Measurements from ENCODE around the gene NKAIN4. TPM values are rescaled to one million over a fixed set of nuclear protein-coding genes. Genes with fewer than 3 reads are reported as not detected.

The NKAIN4 gene
- total and polyA plus RNA-seq, 2 donors from 2014 or later = 29.7 to 107 TPM

- no peaks in the 10 kb centered on the region for H3K27me3 ChIP-seq (ENCODE audit: control insufficient read depth, insufficient read depth, low read length)
- peaks cover 0 to 16% (median 6%) of the 10 kb centered on the region in 3 donors for H3K36me3 ChIP-seq (ENCODE audit: control insufficient read depth in 2 of 3, insufficient read depth in 3 of 3, low read length in 3 of 3)
- no peak overlapping the region for H3K4me3 ChIP-seq (ENCODE audit: low read length in 3 of 3)
- no peak overlapping the region for H3K27ac ChIP-seq (ENCODE audit: low read depth in 2 of 2, low read length in 2 of 2)
- peaks cover 0 to 19% (median 16%) of the 10 kb centered on the region in 3 donors for H3K4me1 ChIP-seq (ENCODE audit: control insufficient read depth in 2 of 3, insufficient read depth in 2 of 3, low read depth in 1 of 3, low read length in 3 of 3)
- DNase-seq (peak in 3 of 5 donors; percentile 36 to 57 (median 40)), FAIRE-seq (no peak)
- H3K9ac ChIP-seq (ENCODE audit: low read length in 3 of 3) = no peak overlapping the region
- TF ChIP-seq CTCF (IDR thresholded peaks at IDR 0.05; ENCODE audit: borderline replicate concordance, extremely low read depth, insufficient read depth) = no peak
- intact Hi-C loops (cut with DNase I) = no loop called here
- H3K9me3 ChIP-seq (ENCODE audit: control insufficient read depth in 2 of 3, insufficient read depth in 1 of 3, low read length in 3 of 3) = no peaks in the 10 kb centered on the region
These were observed 57.3 kb downstream of the NKAIN4 start for GRCh38 chr20:63196768-63197470.

- Histone ChIP-seq H3K9me3 (ENCODE audit: control insufficient read depth in 2 of 3, insufficient read depth in 1 of 3, low read length in 3 of 3) (no peaks in the 10 kb centered on the region), H3K4me3 (ENCODE audit: low read length in 3 of 3) (no peak overlapping the region), H3K27me3 (ENCODE audit: control insufficient read depth, insufficient read depth, low read length) (no peaks in the 10 kb centered on the region), H3K36me3 (ENCODE audit: control insufficient read depth in 2 of 3, insufficient read depth in 3 of 3, low read length in 3 of 3) (peaks cover 0 to 12% (median 6%) of the 10 kb centered on the region in 3 donors), H3K4me1 (ENCODE audit: control insufficient read depth in 2 of 3, insufficient read depth in 2 of 3, low read depth in 1 of 3, low read length in 3 of 3) (peaks cover 0 to 19% (median 16%) of the 10 kb centered on the region in 3 donors), H3K27ac (ENCODE audit: low read depth in 2 of 2, low read length in 2 of 2) (no peak overlapping the region), H3K9ac (ENCODE audit: low read length in 3 of 3) (no peak overlapping the region)
- FAIRE-seq (no peak), DNase-seq (no peak)
- TF ChIP-seq CTCF (IDR thresholded peaks at IDR 0.05; ENCODE audit: borderline replicate concordance, extremely low read depth, insufficient read depth) = no peak
- intact Hi-C loops (cut with DNase I) = no loop called here
These were observed 59.5 kb downstream of the NKAIN4 start for GRCh38 chr20:63194797-63195173.

- peaks cover 0 to 19% (median 16%) of the 10 kb centered on the region in 3 donors for H3K4me1 ChIP-seq (ENCODE audit: control insufficient read depth in 2 of 3, insufficient read depth in 2 of 3, low read depth in 1 of 3, low read length in 3 of 3)
- no peaks in the 10 kb centered on the region for H3K27me3 ChIP-seq (ENCODE audit: control insufficient read depth, insufficient read depth, low read length)
- DNase-seq (peak in 1 of 5 donors; percentile 34), FAIRE-seq (no peak)
- intact Hi-C loops (cut with DNase I) = no loop called here
- H3K36me3 ChIP-seq (ENCODE audit: control insufficient read depth in 2 of 3, insufficient read depth in 3 of 3, low read length in 3 of 3) = peaks cover 0 to 12% (median 6%) of the 10 kb centered on the region in 3 donors
- no peak overlapping the region for H3K9ac ChIP-seq (ENCODE audit: low read length in 3 of 3)
- no peaks in the 10 kb centered on the region for H3K9me3 ChIP-seq (ENCODE audit: control insufficient read depth in 2 of 3, insufficient read depth in 1 of 3, low read length in 3 of 3)
- H3K27ac ChIP-seq (ENCODE audit: low read depth in 2 of 2, low read length in 2 of 2) = no peak overlapping the region
- no peak for TF ChIP-seq CTCF (IDR thresholded peaks at IDR 0.05; ENCODE audit: borderline replicate concordance, extremely low read depth, insufficient read depth)
- H3K4me3 ChIP-seq (ENCODE audit: low read length in 3 of 3) = no peak overlapping the region
These were observed 60.1 kb downstream of the NKAIN4 start for GRCh38 chr20:63194007-63194796.

All from kidney (tissue), 14 donors.